Left kidney (tissue), 2 donors: ENCODE measurements around the gene SLC22A23. TPM values are rescaled to one million over a fixed set of nuclear protein-coding genes. Genes with fewer than 3 reads are reported as not detected.

ENCODE experiments used
- DNase-seq: peaks from one replicate; pipeline ENCODE4 v3.0.0-alpha.2; 2013
- polyA plus RNA-seq: library from polyadenylated mRNA; unstranded; fragments of 120-200 nt; gene quantifications from one replicate; pipeline ENCODE4 v1.2.1, GENCODE V29; 2013; ENCODE audit not compliant: insufficient read length

Gene SLC22A23
- polyA plus RNA-seq, 1 donor, result 12.8 TPM

- no peak for DNase-seq
Observed at GRCh38 chr6:3353213-3353903, 103.5 kb downstream of the SLC22A23 start.

- DNase-seq, result no peak
Observed at GRCh38 chr6:3352678-3353077, 104.2 kb downstream of the SLC22A23 start.

- no peak for DNase-seq
Observed at GRCh38 chr6:3351829-3352524, 104.9 kb downstream of the SLC22A23 start.

GRCh38 chr6:3351105-3351676 is 105.7 kb downstream of the SLC22A23 start:
- DNase-seq, result no peak

GRCh38 chr6:3350252-3350796 is 106.5 kb downstream of the SLC22A23 start:
- no peak for DNase-seq

GRCh38 chr6:3349388-3350251 is 107.2 kb downstream of the SLC22A23 start:
- DNase-seq, result no peak

- DNase-seq, result no peak
Observed at GRCh38 chr6:3348821-3349220, 108.0 kb downstream of the SLC22A23 start.

- no peak for DNase-seq
Observed at GRCh38 chr6:3347826-3348225, 109.0 kb downstream of the SLC22A23 start.

GRCh38 chr6:3347247-3347646 is 109.6 kb downstream of the SLC22A23 start:
- DNase-seq, result no peak

GRCh38 chr6:3346476-3346875 is 110.4 kb downstream of the SLC22A23 start:
- no peak for DNase-seq

GRCh38 chr6:3345836-3346235 is 111.0 kb downstream of the SLC22A23 start:
- DNase-seq, result no peak

- DNase-seq, result no peak
Observed at GRCh38 chr6:3343089-3343883, 113.6 kb downstream of the SLC22A23 start.

- DNase-seq, result no peak
Observed at GRCh38 chr6:3341467-3341866, 115.4 kb downstream of the SLC22A23 start.

GRCh38 chr6:3340894-3341293 is 116.0 kb downstream of the SLC22A23 start:
- no peak for DNase-seq

- no peak for DNase-seq
Observed at GRCh38 chr6:3340358-3340802, 116.5 kb downstream of the SLC22A23 start.

GRCh38 chr6:3339811-3340210 is 117.0 kb downstream of the SLC22A23 start:
- DNase-seq, result no peak

- DNase-seq, result no peak
Observed at GRCh38 chr6:3337521-3338350, 119.1 kb downstream of the SLC22A23 start.

GRCh38 chr6:3336859-3337515 is 119.9 kb downstream of the SLC22A23 start:
- no peak for DNase-seq

- no peak for DNase-seq
Observed at GRCh38 chr6:3336066-3336786, 120.6 kb downstream of the SLC22A23 start.
